Anterior cingulate cortex (tissue), 58 donors: ENCODE results near the gene RPL15.
"Not testable (repeated sequence)": the region's sequence is repeated elsewhere in the genome, so short reads cannot be mapped to it uniquely, and the experiment has no call there.

Source experiments
- DNase-seq, 58 donors: peaks; one replicate each; lab custom pipeline; 2025; lab: John Stamatoyannopoulos, UW

RPL15 gene

DNA sequence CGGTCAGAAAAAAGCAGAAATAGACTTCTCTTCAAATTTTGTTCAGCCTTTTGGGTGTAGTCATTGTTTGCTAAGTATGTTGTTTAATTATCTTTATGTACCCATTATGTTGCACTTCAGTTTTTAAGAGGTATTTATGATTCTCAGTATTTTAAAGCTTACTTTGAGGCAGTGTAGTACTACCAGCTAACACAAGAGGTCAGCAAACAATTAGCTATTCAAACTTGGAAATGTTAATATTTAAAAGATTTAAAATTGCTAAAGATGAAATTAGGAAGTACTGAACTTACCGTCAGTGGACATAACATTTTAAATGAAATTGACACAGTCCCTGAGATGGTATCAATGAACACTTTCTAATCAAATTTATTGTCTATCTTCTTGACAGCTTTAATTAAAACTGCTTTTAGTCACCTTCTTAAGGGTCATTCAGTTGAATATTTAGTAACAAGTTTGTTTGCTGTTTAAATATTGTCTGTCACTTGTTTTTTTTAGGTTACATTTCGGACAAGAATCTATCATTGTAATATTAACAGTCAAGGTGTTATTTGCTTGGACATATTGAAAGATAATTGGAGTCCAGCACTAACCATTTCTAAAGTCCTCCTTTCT lies 28.2 kb upstream of the RPL15 start:
- DNase-seq: peak in 1 of 58 donors; percentile 38

DNA sequence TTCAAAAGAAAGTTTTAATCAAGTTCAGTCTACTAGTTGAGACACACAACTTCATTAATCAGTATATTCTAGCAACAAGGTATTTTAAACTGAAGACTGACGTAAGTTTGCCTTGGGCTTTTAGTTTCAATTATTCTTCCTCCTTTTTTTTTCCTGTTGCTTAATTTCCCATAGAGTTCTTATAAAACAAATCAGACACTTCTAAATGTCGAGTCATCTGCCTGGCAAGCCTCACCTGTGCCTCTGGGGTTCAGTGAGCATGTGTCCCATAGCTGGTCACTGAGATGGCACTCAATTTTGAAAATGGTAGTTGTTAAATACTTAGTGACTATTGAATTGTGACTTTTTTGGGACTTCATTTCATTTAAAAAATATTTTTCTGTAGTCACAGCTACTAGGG lies 27.5 kb upstream of the RPL15 start:
- DNase-seq: no peak

DNA sequence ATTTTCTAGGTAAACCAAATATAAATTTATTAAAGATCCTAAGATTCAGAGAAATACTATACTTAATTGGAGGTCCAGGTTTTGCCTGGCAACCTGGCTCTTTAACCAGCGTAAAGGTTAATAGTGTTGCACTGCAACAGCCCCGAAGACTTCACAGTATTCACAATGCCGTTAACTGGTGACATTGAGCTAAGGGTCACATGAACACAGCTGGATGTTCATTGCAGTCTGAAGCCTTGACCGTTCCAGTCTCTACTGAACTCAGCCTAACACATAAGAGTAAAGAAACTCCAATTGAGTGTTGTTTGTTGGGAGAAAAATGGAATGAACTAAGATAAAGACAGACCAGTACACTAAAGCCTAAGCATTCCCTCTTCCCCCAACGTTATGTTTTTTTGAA lies 27.0 kb upstream of the RPL15 start:
- DNase-seq: no peak

DNA sequence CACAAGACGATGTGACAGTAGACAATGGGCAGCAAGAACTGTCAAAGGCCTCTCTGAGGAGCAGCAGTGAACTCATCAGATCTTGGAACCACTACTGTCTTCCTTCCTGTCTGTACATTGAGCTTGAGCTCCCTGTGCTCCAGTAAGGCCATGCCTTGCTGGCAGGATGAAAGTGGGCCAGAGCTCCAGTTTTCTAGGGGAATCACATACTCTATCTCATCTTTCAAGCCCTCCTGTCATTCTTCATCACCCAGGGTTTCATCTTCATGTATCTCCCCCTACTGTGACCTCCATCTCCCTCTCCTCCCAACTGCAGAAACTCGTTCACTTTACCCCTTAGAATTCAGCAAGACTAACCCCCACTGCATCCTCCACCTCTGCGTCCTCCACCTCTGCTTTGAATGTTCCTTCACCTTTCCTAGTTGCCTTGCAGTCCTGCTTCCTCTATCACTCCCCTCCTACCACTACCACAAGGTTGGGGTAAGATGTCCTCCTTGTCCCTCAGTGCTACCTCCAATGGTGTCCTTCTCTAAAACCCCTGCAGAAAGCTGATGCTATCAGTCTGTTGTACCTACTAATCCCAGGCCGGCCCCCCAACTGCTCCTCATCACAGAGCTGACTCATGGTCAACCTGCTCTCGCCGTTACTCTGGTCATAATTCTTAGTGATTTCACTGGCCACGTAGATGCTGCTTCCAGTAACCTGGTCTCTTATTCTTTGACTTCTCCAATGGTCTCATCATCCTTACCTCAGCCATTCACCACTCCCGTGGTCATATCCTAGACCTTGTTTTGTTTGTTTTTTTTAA lies 22.5 kb upstream of the RPL15 start:
- no peak for DNase-seq

DNA sequence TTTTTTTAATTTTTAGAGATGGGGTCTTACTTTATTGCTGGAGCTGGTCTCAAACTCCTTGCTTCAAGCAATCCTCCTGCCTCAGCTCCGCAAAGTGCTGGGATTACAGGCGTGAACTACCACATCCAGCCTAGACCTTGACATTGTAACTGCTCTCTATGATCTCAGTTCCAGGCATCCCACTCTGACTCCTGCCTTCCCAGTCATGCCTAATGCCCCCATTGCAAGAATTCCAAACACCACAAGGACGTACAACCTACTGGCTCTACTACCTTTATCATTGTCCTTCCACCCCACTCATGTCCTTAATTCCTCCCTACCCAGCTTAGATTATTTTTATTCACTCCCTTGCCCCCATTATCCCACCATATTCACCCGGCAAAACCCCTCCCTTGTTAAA lies 21.8 kb upstream of the RPL15 start:
- DNase-seq: no peak

DNA sequence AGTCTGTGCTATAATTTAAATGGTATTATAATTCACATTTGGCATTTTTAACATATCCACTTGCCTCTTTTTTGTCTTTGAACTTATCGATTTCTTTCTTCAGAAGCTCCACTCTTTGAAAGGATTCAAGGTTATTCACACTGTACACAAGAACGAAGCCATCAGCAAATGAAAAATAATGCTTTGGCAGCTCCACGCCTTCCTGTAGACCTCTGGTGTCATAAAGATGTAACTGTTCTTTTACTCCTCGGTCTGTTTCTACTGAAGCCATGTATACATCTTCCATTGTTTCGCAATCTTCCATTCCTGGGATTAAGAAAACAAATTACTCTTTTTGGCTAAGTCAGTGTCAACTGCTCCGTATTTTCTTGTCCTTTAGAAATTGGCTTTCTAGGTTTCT lies 16.2 kb upstream of the RPL15 start:
- no peak for DNase-seq

DNA sequence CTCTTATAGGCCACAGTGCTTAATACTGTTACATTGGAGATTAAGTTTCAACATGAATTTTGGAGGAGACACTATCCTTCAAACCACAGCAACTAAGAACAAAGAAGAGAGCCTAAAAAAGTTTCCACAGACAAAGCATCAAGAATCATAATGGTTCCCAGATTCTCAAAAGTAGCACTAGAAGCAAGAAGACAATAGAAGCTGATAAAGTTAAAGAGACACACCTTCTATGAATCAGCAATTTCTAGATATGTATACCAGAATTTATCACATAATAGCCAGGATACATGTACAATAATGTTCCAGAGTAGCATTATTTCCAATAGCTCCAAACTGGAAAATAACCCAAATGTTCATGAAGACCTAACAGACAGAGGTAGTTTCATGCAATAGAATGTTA lies 12.4 kb upstream of the RPL15 start:
- no peak for DNase-seq

DNA sequence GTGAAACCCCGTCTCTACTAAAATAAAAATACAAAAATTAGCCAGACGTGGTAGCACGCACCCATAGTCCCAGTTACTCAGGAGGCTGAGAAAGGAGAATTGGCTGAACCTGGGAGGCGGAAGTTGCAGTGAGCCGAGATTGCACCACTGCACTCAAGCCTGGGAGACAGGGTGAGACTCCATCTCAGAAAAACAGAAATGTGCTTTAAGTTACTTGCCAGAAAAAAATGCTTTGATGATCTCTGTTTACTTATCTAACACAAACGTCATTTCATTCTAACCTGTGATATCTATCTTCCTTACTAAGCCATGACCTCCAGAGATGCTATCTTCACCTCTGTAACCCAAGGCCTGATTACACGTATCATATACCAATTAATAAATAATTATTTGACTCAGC lies 7.6 kb upstream of the RPL15 start:
- no peak for DNase-seq

DNA sequence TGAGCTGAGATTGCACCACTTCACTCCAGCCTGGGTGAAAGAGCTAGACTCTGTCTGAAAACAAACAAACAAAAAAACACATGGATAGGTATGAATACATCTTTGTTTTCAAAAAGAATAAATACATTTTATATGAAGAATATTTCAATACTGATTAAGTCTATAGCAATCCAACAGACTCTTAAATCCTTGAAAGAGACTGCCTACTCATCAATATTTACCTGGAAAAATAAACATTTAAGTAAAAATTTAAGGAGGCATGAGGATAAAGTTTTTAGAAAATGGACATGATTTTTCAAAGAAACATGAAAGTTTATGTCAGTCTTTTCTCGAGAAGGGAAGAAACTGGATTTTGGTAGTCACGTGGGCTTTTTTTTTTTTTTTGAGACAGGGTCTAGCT lies 5.5 kb upstream of the RPL15 start:
- no peak for DNase-seq

DNA sequence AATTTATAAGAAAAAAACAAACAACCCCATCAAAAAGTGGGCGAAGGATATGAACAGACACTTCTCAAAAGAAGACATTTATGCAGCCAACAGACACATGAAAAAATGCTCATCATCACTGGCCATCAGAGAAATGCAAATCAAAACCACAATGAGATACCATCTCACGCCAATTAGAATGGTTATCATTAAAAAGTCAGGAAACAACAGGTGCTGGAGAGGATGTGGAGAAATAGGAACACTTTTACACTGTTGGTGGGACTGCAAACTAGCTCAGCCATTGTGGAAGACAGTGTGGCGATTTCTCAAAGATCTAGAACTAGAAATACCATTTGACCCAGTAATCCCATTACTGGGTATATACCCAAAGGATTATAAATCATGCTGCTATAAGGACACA lies 4.6 kb upstream of the RPL15 start:
- DNase-seq: not testable (repeated sequence)

DNA sequence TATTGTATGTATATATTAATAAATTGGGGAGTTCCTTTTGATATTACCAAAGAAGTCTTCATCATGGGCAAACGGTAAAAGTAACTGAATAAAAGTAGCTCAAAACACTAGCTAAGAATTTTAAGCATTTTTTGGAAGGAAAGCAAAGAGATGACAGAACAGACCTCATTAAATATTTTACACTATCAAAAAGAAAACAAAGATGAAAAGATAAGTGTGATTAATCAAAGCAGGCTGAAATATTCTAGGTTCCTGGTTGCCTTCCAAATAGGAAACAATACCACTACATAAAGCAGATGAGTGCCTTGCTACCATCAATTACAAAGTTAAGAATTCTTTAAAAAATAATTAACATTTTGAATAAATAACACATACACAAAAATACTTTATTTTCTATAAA lies 3.8 kb upstream of the RPL15 start:
- DNase-seq: no peak

DNA sequence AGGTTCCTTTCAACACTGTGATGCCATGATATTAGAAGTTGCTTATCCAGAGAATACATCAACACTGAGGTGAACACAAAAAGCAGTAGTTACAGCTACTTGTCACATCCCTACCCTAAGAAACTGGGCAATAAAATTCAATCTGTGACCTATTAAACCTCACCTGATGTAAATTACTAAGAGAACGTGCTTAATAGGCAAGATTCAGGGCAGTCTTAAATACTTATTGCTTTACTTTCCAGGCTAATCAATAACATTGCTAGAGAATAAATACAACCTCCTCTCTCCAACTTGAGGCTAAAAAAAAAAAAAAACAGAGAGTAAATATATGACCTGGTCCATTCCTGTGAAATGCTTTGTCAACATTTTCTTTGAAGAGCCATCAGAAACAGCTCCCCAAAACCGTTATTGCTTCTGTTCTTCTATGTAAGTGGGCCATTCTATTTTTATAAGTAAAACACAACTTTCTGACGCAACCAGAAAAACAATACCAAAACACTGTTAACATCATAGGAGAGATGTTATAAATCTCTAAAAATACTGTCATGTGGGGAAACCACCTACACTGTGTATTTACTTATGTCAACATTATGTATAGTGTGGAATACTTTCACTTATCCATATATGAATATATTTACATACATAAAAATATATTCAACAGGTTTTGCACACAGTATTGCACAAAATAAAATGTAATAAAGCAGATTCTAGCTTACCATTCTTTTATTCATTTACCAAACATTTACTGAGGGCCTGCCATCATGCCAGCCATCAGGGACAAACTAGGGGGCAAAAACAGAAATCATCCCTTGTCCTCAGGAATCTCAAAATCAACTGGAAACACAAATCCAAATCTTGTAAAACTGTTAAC lies 2.8 kb upstream of the RPL15 start:
- DNase-seq: no peak

DNA sequence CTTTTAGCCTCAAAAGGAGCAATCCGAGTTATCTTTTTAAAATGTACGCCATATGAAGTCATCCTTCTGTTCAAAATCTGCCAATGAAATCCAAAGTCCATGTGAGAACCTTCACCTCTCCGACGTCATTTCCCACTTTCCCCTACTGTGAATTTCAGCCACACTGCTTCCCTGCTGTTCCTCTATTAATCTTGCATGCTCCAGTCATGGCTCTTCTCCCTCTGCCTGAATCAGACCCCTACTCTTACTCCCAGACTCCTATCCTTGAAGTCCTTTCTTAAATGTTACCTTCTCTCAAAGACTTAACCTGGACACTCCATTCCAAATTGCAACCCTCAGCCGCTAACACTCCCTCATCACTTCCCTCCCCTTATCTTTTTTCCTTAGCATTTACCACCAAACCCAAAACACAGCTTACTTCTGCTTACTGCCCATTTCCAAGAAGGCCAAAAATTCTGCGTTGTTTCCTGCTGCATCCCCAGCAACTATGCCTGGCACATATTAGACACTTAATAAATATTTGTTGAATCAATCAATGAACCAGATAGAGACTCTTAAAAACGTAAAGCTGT lies 1.3 kb upstream of the RPL15 start:
- DNase-seq: peak in 7 of 58 donors; percentile 2 to 52 (median 6)

DNA sequence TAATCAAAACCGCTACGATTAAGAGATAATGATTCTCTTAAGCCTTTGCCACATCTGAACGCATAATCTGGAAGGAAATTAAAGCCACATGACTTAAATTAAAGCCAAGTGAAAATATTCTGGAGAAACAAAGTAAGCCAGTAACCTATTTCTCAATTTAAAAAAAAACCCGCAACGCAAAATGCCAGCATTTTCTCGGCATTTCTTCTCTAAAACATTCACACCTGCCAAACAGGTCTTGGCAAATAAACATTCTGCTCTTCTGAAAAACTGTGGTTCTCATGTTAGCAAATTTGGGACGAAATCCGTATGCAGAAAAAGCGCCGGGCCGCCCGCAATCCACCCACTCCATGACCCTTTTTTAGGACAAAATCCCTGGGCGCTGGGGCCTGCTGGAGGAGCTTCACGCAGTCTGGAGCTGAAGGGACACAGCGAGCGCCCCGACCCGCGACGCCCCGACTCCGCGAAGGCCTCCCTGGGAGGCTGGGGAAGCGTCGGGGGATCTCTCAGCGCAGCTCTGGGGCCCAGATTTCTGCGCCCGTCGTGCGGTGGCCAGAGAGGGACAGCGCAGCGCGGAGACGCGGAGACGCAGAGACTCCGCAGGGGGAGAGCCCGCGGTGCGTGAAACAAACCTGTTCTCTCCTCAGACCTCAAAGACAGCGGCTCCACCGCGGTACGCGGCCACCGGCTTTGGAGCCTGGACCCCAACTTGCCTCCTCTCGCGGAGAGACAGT lies 613 bp upstream of the RPL15 start:
- DNase-seq: peak in 15 of 58 donors; percentile 49 to 83 (median 62)

DNA sequence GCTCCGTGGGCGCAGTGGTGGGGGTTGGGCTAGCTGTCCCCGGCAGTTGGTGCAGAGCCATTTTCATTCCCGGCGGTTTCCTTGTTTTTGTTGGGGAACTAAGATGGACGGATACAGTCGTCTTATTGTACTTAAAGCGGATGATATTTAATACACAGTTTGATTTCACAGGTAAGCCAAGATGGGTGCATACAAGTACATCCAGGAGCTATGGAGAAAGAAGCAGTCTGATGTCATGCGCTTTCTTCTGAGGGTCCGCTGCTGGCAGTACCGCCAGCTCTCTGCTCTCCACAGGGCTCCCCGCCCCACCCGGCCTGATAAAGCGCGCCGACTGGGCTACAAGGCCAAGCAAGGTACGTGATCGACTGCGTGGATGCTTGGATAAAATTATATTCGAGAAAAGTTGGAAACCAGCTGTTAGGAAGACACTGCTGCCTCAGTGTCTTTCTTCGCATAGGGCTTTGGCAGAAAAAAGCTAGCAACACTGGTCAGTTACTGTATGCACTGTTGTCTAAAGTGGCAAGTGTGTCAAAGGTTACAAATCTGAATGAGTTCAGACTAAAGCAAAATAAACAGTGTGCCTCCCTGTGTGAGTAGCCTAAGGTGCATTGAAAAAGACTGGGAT lies 859 bp downstream of the RPL15 start:
- peak in 2 of 58 donors; percentile 46 to 56 for DNase-seq

DNA sequence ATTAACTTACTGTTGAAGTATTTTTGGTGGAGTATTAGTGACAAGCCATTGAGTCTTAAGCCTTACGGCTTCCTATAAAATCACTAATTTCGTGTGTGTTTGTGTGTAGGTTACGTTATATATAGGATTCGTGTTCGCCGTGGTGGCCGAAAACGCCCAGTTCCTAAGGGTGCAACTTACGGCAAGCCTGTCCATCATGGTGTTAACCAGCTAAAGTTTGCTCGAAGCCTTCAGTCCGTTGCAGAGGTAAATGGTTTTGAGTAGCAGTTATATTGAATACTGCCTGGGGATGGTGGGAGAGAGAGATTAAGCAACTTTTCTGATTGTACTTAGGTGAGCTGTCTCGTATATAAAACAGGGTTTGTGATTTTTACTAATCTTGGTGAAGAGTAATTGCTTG lies 1.4 kb downstream of the RPL15 start:
- not testable (repeated sequence) for DNase-seq

DNA sequence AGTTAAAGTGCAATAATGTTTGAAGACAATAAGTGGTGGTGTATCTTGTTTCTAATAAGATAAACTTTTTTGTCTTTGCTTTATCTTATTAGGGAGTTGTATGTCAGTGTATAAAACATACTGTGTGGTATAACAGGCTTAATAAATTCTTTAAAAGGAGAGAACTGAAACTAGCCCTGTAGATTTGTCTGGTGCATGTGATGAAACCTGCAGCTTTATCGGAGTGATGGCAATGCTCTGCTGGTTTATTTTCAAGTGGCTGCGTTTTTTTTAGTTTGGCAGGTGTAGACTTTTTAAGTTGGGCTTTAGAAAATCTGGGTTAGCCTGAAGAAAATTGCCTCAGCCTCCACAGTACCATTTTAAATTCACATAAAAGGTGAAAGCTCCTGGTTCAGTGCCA lies 2.7 kb downstream of the RPL15 start:
- no peak for DNase-seq

DNA sequence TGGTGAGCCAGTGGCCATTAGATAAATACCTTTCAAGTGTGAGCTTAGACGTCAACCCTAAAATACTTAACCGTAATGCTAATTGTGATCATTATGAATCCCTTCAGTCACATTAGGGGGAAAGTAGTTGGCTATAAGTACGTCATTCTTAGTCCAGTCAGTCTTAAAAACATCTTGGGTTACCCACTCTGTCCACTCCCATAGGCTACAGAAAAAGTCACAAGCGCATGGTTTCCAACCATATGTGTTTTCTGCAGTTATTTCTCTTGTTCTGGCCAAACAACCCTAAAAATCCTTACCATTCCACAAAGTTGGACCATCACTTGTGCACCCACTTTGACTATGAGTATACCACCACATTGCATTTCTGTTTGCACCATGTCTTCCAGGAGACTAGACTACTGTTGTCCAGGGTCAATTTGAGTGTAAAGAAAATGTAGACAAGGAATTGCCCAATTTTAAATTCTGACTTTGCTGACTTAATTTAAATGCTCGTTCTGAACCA lies 3.3 kb downstream of the RPL15 start:
- no peak for DNase-seq

DNA sequence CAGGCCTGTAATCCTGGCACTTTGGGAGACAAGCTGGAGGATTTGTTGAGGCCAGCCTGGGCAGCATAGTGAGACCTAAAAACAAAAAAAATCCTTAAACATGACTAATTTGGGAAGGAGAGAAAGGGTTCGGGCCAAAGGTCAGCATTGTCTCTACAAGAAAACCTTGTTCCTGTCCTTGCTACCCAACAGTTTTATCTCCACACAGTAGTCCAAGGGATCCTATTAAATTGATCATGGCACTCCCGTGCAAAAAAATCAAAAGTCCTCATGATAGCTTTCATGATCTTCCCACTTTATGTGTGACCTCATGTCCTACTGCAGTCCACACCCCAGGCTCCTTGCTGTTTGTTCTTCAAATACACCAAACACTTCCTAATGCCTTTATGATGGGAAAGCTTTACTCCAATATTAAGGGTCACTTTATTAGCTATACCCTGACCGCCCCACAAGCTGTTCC lies 4.2 kb downstream of the RPL15 start:
- DNase-seq: no peak
